CD4-positive, alpha-beta T cell treated with Interleukin-2 at 100 ng/mL for 4 hours (primary cell): ENCODE results near the gene RIMS1.

ENCODE experiments used
- DNase-seq: peaks from one replicate; pipeline ENCODE4 v3.0.0-alpha.2; 2020; ENCODE audit warnings: low spot score

Gene RIMS1

GRCh38 chr6:72350296-72350881 is 464.0 kb downstream of the RIMS1 start:
- DNase-seq = no peak

- no peak for DNase-seq
These were observed 477.7 kb downstream of the RIMS1 start for GRCh38 chr6:72363844-72364740.

- no peak for DNase-seq
These were observed 479.4 kb downstream of the RIMS1 start for GRCh38 chr6:72365773-72366172.

GRCh38 chr6:72367439-72367838 is 481.1 kb downstream of the RIMS1 start:
- DNase-seq = no peak

- no peak for DNase-seq
These were observed 485.1 kb downstream of the RIMS1 start for GRCh38 chr6:72371473-72371872.

- no peak for DNase-seq
These were observed 487.8 kb downstream of the RIMS1 start for GRCh38 chr6:72374172-72374571.

GRCh38 chr6:72374857-72375256 is 488.5 kb downstream of the RIMS1 start:
- no peak for DNase-seq

GRCh38 chr6:72376736-72377135 is 490.4 kb downstream of the RIMS1 start:
- DNase-seq = no peak

- DNase-seq = no peak
These were observed 494.7 kb downstream of the RIMS1 start for GRCh38 chr6:72381076-72381475.

- DNase-seq = no peak
These were observed 496.5 kb downstream of the RIMS1 start for GRCh38 chr6:72382602-72383529.

GRCh38 chr6:72386324-72386723 is 500.0 kb downstream of the RIMS1 start:
- DNase-seq = no peak

- no peak for DNase-seq
These were observed 503.3 kb downstream of the RIMS1 start for GRCh38 chr6:72389698-72390097.

GRCh38 chr6:72390548-72390947 is 504.2 kb downstream of the RIMS1 start:
- no peak for DNase-seq

- DNase-seq = no peak
These were observed 515.5 kb downstream of the RIMS1 start for GRCh38 chr6:72401865-72402264.

GRCh38 chr6:72403413-72403812 is 517.1 kb downstream of the RIMS1 start:
- DNase-seq = no peak

GRCh38 chr6:72406517-72406916 is 520.2 kb downstream of the RIMS1 start:
- no peak for DNase-seq

GRCh38 chr6:72410769-72411168 is 524.4 kb downstream of the RIMS1 start:
- DNase-seq = no peak

GRCh38 chr6:72411872-72412708 is 525.7 kb downstream of the RIMS1 start:
- peak; percentile 83 for DNase-seq

GRCh38 chr6:72412709-72413044 is 526.3 kb downstream of the RIMS1 start:
- no peak for DNase-seq

- DNase-seq = no peak
These were observed 527.5 kb downstream of the RIMS1 start for GRCh38 chr6:72413884-72414283.

GRCh38 chr6:72414657-72415056 is 528.3 kb downstream of the RIMS1 start:
- no peak for DNase-seq
